ENCODE measurements around the gene ARF3. TPM values are rescaled to one million over a fixed set of nuclear protein-coding genes. Genes with fewer than 3 reads are reported as not detected.
A peak's percentile ranks its signal among the peaks of the same experiment; 100 is the strongest.

ARF3 gene
- total and polyA plus RNA-seq, 2 of the 13 experiments (the other 11 are each of a cell fraction or from before 2014, with no cell fraction given), result 53.8 to 57.9 TPM

GRCh38 chr12:48998497-48999353, 41.4 kb upstream of the ARF3 start (continued):
- TF ChIP-seq ARID4A (CRISPR knock-in tag; IDR thresholded peaks at IDR 0.05; ENCODE audit: borderline replicate concordance) (no peak; the same call in 1 of the 2 replicates), E2F5 (CRISPR knock-in tag; conservative IDR thresholded peaks at IDR 0.05) (no peak), ZMAT5 (CRISPR knock-in tag; IDR thresholded peaks at IDR 0.05; ENCODE audit: borderline replicate concordance, low read depth) (0 out of 2 replicates have a peak, but pooled peaks have one; percentile 36), RARG (CRISPR knock-in tag; IDR thresholded peaks at IDR 0.05; ENCODE audit: low read depth) (no peak), SIN3B (IDR thresholded peaks at IDR 0.05; ENCODE audit: low read length) (no peak), RARA (CRISPR knock-in tag; IDR thresholded peaks at IDR 0.05) (peak; percentile 47), PHF21A (CRISPR knock-in tag; IDR thresholded peaks at IDR 0.05) (no peak; the same call in 1 of the 2 replicates), DNMT3B (CRISPR knock-in tag; conservative IDR thresholded peaks at IDR 0.05) (no peak), KDM5A (IDR thresholded peaks at IDR 0.05; ENCODE audit: borderline replicate concordance, low read length) (no peak), ZNF552 (CRISPR knock-in tag; IDR thresholded peaks at IDR 0.05; ENCODE audit: borderline replicate concordance) (peak; percentile 94; the same call in 1 of the 2 replicates), RBM22 (optimal IDR thresholded peaks at IDR 0.05; ENCODE audit: low read length) (no peak), ADNP (CRISPR knock-in tag; IDR thresholded peaks at IDR 0.05) (no peak), ZBTB20 (CRISPR knock-in tag; IDR thresholded peaks at IDR 0.05; ENCODE audit: borderline replicate concordance, low read depth) (peak; percentile 62; the same call in 1 of the 2 replicates), POGK (CRISPR knock-in tag; conservative IDR thresholded peaks at IDR 0.05) (peak; percentile 89), ZNF484 (CRISPR knock-in tag; IDR thresholded peaks at IDR 0.05; ENCODE audit: borderline replicate concordance, low read depth) (peak; percentile 58; the same call in 1 of the 2 replicates), MATR3 (CRISPR knock-in tag; IDR thresholded peaks at IDR 0.05) (no peak), SRSF9 (IDR thresholded peaks at IDR 0.05; ENCODE audit: borderline replicate concordance, insufficient read depth, low read depth, low read length, poor library complexity, severe bottlenecking) (no peak), CSRNP1 (CRISPR knock-in tag; IDR thresholded peaks at IDR 0.05) (0 out of 2 replicates have a peak, but pooled peaks have one; percentile 78), ZNF850 (CRISPR knock-in tag; conservative IDR thresholded peaks at IDR 0.05) (no peak)

Measured in HepG2 (cell line).